Activated CD4-positive, alpha-beta T cell treated with anti-CD3 and anti-CD28 coated beads, Interleukin-2, amount 10 ng/mL, durations not matched to agents 24 days and 14 days (primary cell): ENCODE data around the gene KIF5C. TPM values are rescaled to one million over a fixed set of nuclear protein-coding genes. Genes with fewer than 3 reads are reported as not detected.

Source experiments
- DNase-seq: peaks from one replicate; pipeline ENCODE4 v3.0.0; 2022
- H3K27ac Mint-ChIP-seq: one replicate; pipeline ENCODE4 v1.8.0; 2022; ENCODE audit warnings: mild to moderate bottlenecking, mixed read lengths
- H3K27me3 Mint-ChIP-seq: one replicate; pipeline ENCODE4 v1.8.0; 2022; ENCODE audit warnings: mixed read lengths
- H3K36me3 Mint-ChIP-seq: one replicate; pipeline ENCODE4 v1.8.0; 2022; ENCODE audit warnings: low read depth, mild to moderate bottlenecking, mixed read lengths
- H3K4me1 Mint-ChIP-seq: one replicate; pipeline ENCODE4 v1.8.0; 2021; ENCODE audit warnings: mixed read lengths
- H3K4me3 Mint-ChIP-seq: one replicate; pipeline ENCODE4 v1.8.0; 2022; ENCODE audit warnings: mild to moderate bottlenecking, moderate library complexity, mixed read lengths
- H3K9me3 Mint-ChIP-seq: one replicate; pipeline ENCODE4 v1.8.0; 2021; ENCODE audit warnings: mixed read lengths
- intact Hi-C: fragments of 100-400 bp; cut with micrococcal nuclease; formaldehyde crosslinking; loops from one replicate; pipeline ENCODE4 v1.15.1; 2023
- total RNA-seq: library from RNA; stranded (reverse); gene quantifications from 2 replicates; pipeline ENCODE4 v1.2.3, GENCODE V29; 2022

The KIF5C gene
- total RNA-seq, 1 donor from 2014 or later, result 20.0 TPM

GRCh38 chr2:148999451-148999921 is 124.5 kb downstream of the KIF5C start:
- Mint-ChIP-seq H3K27ac (no peak overlapping the region), H3K4me3 (no peak overlapping the region)
- intact Hi-C loops, result loop anchor here (10.0 kb wide), 2 partner anchors 235 to 355 kb away; partner anchors contain the start of gene EPC2

GRCh38 chr2:149000158-149000938 is 125.3 kb downstream of the KIF5C start:
- peaks cover 16% of the 10 kb centered on the region for H3K4me1 Mint-ChIP-seq
- H3K4me3 Mint-ChIP-seq, result no peak overlapping the region
- no peaks in the 10 kb centered on the region for H3K27me3 Mint-ChIP-seq
- H3K9me3 Mint-ChIP-seq, result no peaks in the 10 kb centered on the region
- no peak overlapping the region for H3K27ac Mint-ChIP-seq
- H3K36me3 Mint-ChIP-seq, result peaks cover 11% of the 10 kb centered on the region
- intact Hi-C loops, result no loop called here
- DNase-seq, result no peak

More at GRCh38 chr2:148999451-148999921, 124.5 kb downstream of the KIF5C start:
- Mint-ChIP-seq H3K27me3 (no peaks in the 10 kb centered on the region), H3K9me3 (no peaks in the 10 kb centered on the region), H3K4me1 (peaks cover 16% of the 10 kb centered on the region), H3K36me3 (peaks cover 15% of the 10 kb centered on the region)
- no peak for DNase-seq

- no peak overlapping the region for H3K4me3 Mint-ChIP-seq
- intact Hi-C loops, result no loop called here
- peaks cover 16% of the 10 kb centered on the region for H3K4me1 Mint-ChIP-seq
- H3K27me3 Mint-ChIP-seq, result no peaks in the 10 kb centered on the region
- DNase-seq, result no peak
- H3K27ac Mint-ChIP-seq, result no peak overlapping the region
- H3K9me3 Mint-ChIP-seq, result no peaks in the 10 kb centered on the region
- peaks cover 11% of the 10 kb centered on the region for H3K36me3 Mint-ChIP-seq
Observed at GRCh38 chr2:149001496-149001895, 126.5 kb downstream of the KIF5C start.

GRCh38 chr2:149002378-149002890 is 127.4 kb downstream of the KIF5C start:
- Mint-ChIP-seq H3K9me3 (no peaks in the 10 kb centered on the region), H3K27ac (no peak overlapping the region), H3K4me1 (peaks cover 16% of the 10 kb centered on the region), H3K4me3 (no peak overlapping the region), H3K36me3 (peaks cover 11% of the 10 kb centered on the region), H3K27me3 (no peaks in the 10 kb centered on the region)
- intact Hi-C loops, result no loop called here
- no peak for DNase-seq

GRCh38 chr2:149002891-149003740 is 128.1 kb downstream of the KIF5C start:
- H3K4me3 Mint-ChIP-seq, result no peak overlapping the region
- H3K27me3 Mint-ChIP-seq, result no peaks in the 10 kb centered on the region
- peaks cover 16% of the 10 kb centered on the region for H3K4me1 Mint-ChIP-seq
- no peak overlapping the region for H3K27ac Mint-ChIP-seq
- H3K36me3 Mint-ChIP-seq, result peaks cover 11% of the 10 kb centered on the region
- no peaks in the 10 kb centered on the region for H3K9me3 Mint-ChIP-seq
- intact Hi-C loops, result no loop called here
- no peak for DNase-seq

GRCh38 chr2:149004836-149005235 is 129.8 kb downstream of the KIF5C start:
- no peaks in the 10 kb centered on the region for H3K27me3 Mint-ChIP-seq
- peaks cover 12% of the 10 kb centered on the region for H3K4me1 Mint-ChIP-seq
- H3K4me3 Mint-ChIP-seq, result no peak overlapping the region
- H3K36me3 Mint-ChIP-seq, result peaks cover 11% of the 10 kb centered on the region
- H3K27ac Mint-ChIP-seq, result no peak overlapping the region
- intact Hi-C loops, result no loop called here
- H3K9me3 Mint-ChIP-seq, result no peaks in the 10 kb centered on the region
- DNase-seq, result no peak

GRCh38 chr2:149005471-149006077 is 130.5 kb downstream of the KIF5C start:
- Mint-ChIP-seq H3K9me3 (no peaks in the 10 kb centered on the region), H3K36me3 (peaks cover 13% of the 10 kb centered on the region), H3K4me3 (no peak overlapping the region), H3K4me1 (peaks cover 4% of the 10 kb centered on the region), H3K27me3 (no peaks in the 10 kb centered on the region), H3K27ac (no peak overlapping the region)
- no peak for DNase-seq
- intact Hi-C loops, result no loop called here

- intact Hi-C loops, result no loop called here
- Mint-ChIP-seq H3K4me1 (no peaks in the 10 kb centered on the region), H3K4me3 (no peak overlapping the region)
Observed at GRCh38 chr2:149006883-149007543, 132.0 kb downstream of the KIF5C start.

GRCh38 chr2:149008381-149008780 is 133.4 kb downstream of the KIF5C start:
- Mint-ChIP-seq H3K27me3 (no peaks in the 10 kb centered on the region), H3K4me3 (no peak overlapping the region), H3K27ac (no peak overlapping the region), H3K4me1 (no peaks in the 10 kb centered on the region), H3K36me3 (peaks cover 10% of the 10 kb centered on the region), H3K9me3 (no peaks in the 10 kb centered on the region)
- no peak for DNase-seq
- intact Hi-C loops, result no loop called here

More at GRCh38 chr2:149006883-149007543, 132.0 kb downstream of the KIF5C start:
- Mint-ChIP-seq H3K9me3 (no peaks in the 10 kb centered on the region), H3K27me3 (no peaks in the 10 kb centered on the region), H3K36me3 (peaks cover 12% of the 10 kb centered on the region), H3K27ac (no peak overlapping the region)
- DNase-seq, result no peak

GRCh38 chr2:149009576-149010461 is 134.8 kb downstream of the KIF5C start:
- no peaks in the 10 kb centered on the region for H3K4me1 Mint-ChIP-seq

GRCh38 chr2:149012545-149012944 is 137.5 kb downstream of the KIF5C start:
- Mint-ChIP-seq H3K9me3 (no peaks in the 10 kb centered on the region), H3K4me1 (peaks cover 6% of the 10 kb centered on the region), H3K4me3 (no peak overlapping the region)

More at GRCh38 chr2:149009576-149010461, 134.8 kb downstream of the KIF5C start:
- Mint-ChIP-seq H3K27ac (no peak overlapping the region), H3K27me3 (no peaks in the 10 kb centered on the region), H3K9me3 (no peaks in the 10 kb centered on the region), H3K36me3 (peaks cover 10% of the 10 kb centered on the region), H3K4me3 (no peak overlapping the region)
- intact Hi-C loops, result no loop called here
- no peak for DNase-seq

GRCh38 chr2:149015501-149015900 is 140.5 kb downstream of the KIF5C start:
- intact Hi-C loops, result no loop called here
- H3K27ac Mint-ChIP-seq, result no peak overlapping the region
- H3K36me3 Mint-ChIP-seq, result peaks cover 8% of the 10 kb centered on the region
- H3K9me3 Mint-ChIP-seq, result no peaks in the 10 kb centered on the region
- no peaks in the 10 kb centered on the region for H3K27me3 Mint-ChIP-seq
- DNase-seq, result no peak
- H3K4me1 Mint-ChIP-seq, result peaks cover 6% of the 10 kb centered on the region
- no peak overlapping the region for H3K4me3 Mint-ChIP-seq

More at GRCh38 chr2:149012545-149012944, 137.5 kb downstream of the KIF5C start:
- peaks cover 10% of the 10 kb centered on the region for H3K36me3 Mint-ChIP-seq
- intact Hi-C loops, result no loop called here
- H3K27ac Mint-ChIP-seq, result no peak overlapping the region
- H3K27me3 Mint-ChIP-seq, result no peaks in the 10 kb centered on the region
- no peak for DNase-seq
